Mesendoderm (in vitro differentiated cells): ENCODE measurements around the gene GNG7.
"Not testable (repeated sequence)": the region's sequence is repeated elsewhere in the genome, so short reads cannot be mapped to it uniquely, and the experiment has no call there.

Source experiments
- DNase-seq: peaks from one replicate; pipeline ENCODE4 v3.0.0; 2013
- H2AK5ac ChIP-seq: 2 replicates; pipeline ENCODE4 v1.6.1; 2013; ENCODE audit warnings: low read length, inconsistent platforms
- H2BK120ac ChIP-seq: 2 replicates; pipeline ENCODE4 v1.6.1; 2013; ENCODE audit warnings: low read depth, mild to moderate bottlenecking, low read length, moderate library complexity, mixed read lengths
- H2BK15ac ChIP-seq: replicated peaks from 2 replicates; pipeline ENCODE4 v1.6.1; 2013; ENCODE audit warnings: low read depth, mild to moderate bottlenecking, moderate library complexity
- H2BK5ac ChIP-seq: 2 replicates; pipeline ENCODE4 v1.6.1; 2013; ENCODE audit warnings: low read length, inconsistent platforms
- H3K18ac ChIP-seq: 2 replicates; pipeline ENCODE4 v1.6.1; 2013; ENCODE audit warnings: mild to moderate bottlenecking, low read length, mixed read lengths
- H3K23ac ChIP-seq: one replicate; pipeline ENCODE4 v1.6.1; 2013; ENCODE audit warnings: low read length
- H3K27ac ChIP-seq: 2 replicates; pipeline ENCODE4 v1.5.1; 2013; ENCODE audit warnings: low read depth, mild to moderate bottlenecking, inconsistent platforms, low read length, moderate library complexity
- H3K27me3 ChIP-seq: 2 replicates; pipeline ENCODE4 v1.6.1; 2013; ENCODE audit warnings: low read length, control low read depth, mild to moderate bottlenecking, inconsistent platforms; ENCODE audit not compliant: insufficient read depth, poor library complexity
- H3K36me3 ChIP-seq: 2 replicates; pipeline ENCODE4 v1.6.1; 2013; ENCODE audit warnings: low read length, inconsistent platforms; ENCODE audit not compliant: control insufficient read depth, insufficient read depth
- H3K4ac ChIP-seq: one replicate; pipeline ENCODE4 v1.6.1; 2013; ENCODE audit warnings: low read depth, mild to moderate bottlenecking, low read length, moderate library complexity
- H3K4me1 ChIP-seq: 2 replicates; pipeline ENCODE4 v1.6.1; 2013; ENCODE audit warnings: low read depth, low read length, inconsistent platforms; ENCODE audit not compliant: control insufficient read depth
- H3K4me2 ChIP-seq: 2 replicates; pipeline ENCODE4 v1.6.1; 2013; ENCODE audit warnings: low read length
- H3K4me3 ChIP-seq: 2 replicates; pipeline ENCODE4 v1.5.1; 2013; ENCODE audit warnings: mild to moderate bottlenecking, low read length
- H3K56ac ChIP-seq: one replicate; pipeline ENCODE4 v1.6.1; 2013; ENCODE audit warnings: low read length
- H3K79me1 ChIP-seq: 2 replicates; pipeline ENCODE4 v1.6.1; 2013; ENCODE audit warnings: low read length, inconsistent platforms
- H3K79me2 ChIP-seq: 2 replicates; pipeline ENCODE4 v1.6.1; 2013; ENCODE audit warnings: mild to moderate bottlenecking, low read length; ENCODE audit not compliant: control insufficient read depth, insufficient read depth
- H3K9ac ChIP-seq: 2 replicates; pipeline ENCODE4 v1.6.1; 2013; ENCODE audit warnings: low read length, inconsistent platforms
- H4K5ac ChIP-seq: one replicate; pipeline ENCODE4 v1.6.1; 2013; ENCODE audit warnings: low read length
- H4K8ac ChIP-seq: one replicate; pipeline ENCODE4 v1.6.1; 2013; ENCODE audit warnings: low read depth, mild to moderate bottlenecking, control low read depth, low read length, moderate library complexity
- WGBS: extraction: QIAGEN DNeasy Blood & Tissue Kit; methylation state at CpG from one replicate; pipeline ENCODE4 v1.1.7; 2013; ENCODE audit warnings: low lambda C conversion rate, missing lambda C conversion rate; ENCODE audit not compliant: insufficient coverage; ENCODE audit errors: extremely low coverage; 5-methylcytosine and 5-hydroxymethylcytosine counted together

The GNG7 gene

GRCh38 chr19:2580396-2580795, 122.1 kb downstream of the GNG7 start:
- not testable (repeated sequence) for H3K4ac ChIP-seq, H3K27me3 ChIP-seq, H3K4me2 ChIP-seq, DNase-seq, H3K4me1 ChIP-seq, H2BK15ac ChIP-seq, H4K5ac ChIP-seq, H3K79me2 ChIP-seq, H4K8ac ChIP-seq, H2BK120ac ChIP-seq, H3K4me3 ChIP-seq, H3K79me1 ChIP-seq, H3K23ac ChIP-seq, H2BK5ac ChIP-seq, H3K36me3 ChIP-seq, H2AK5ac ChIP-seq, H3K9ac ChIP-seq
- peak overlapping the region; percentile 94 for H3K27ac ChIP-seq
- H3K18ac ChIP-seq = peak overlapping the region; percentile 33
- peak overlapping the region; percentile 77 for H3K56ac ChIP-seq
- WGBS = no CpG with 5 or more reads among the region's 5 CpGs

- peak overlapping the region; percentile 75 for H3K4ac ChIP-seq
- no peaks in the 10 kb centered on the region for H3K36me3 ChIP-seq
- no peak overlapping the region for H3K4me2 ChIP-seq
- H3K18ac ChIP-seq = peak overlapping the region; percentile 89
- no peaks in the 10 kb centered on the region for H3K79me1 ChIP-seq
- H3K27me3 ChIP-seq = no peaks in the 10 kb centered on the region
- H4K8ac ChIP-seq = no peak overlapping the region
- peak overlapping the region; percentile 59 for H2AK5ac ChIP-seq
- H3K23ac ChIP-seq = peak overlapping the region; percentile 37
- H3K27ac ChIP-seq = peak overlapping the region; percentile 100
- no peak overlapping the region for H3K4me3 ChIP-seq
- peak overlapping the region; percentile 81 for H3K56ac ChIP-seq
- peaks cover 6% of the 10 kb centered on the region for H3K4me1 ChIP-seq
- no peaks in the 10 kb centered on the region for H3K79me2 ChIP-seq
- peak overlapping the region; percentile 0 for H2BK15ac ChIP-seq
- WGBS = no CpG with 5 or more reads among the region's 14 CpGs
- peak overlapping the region; percentile 62 for H3K9ac ChIP-seq
- no peak overlapping the region for H4K5ac ChIP-seq
- H2BK120ac ChIP-seq = peak overlapping the region; percentile 88
- H2BK5ac ChIP-seq = peak overlapping the region; percentile 94
- no peak for DNase-seq
Observed at GRCh38 chr19:2579678-2580280, 122.7 kb downstream of the GNG7 start.

GRCh38 chr19:2578901-2579677, 123.4 kb downstream of the GNG7 start:
- H4K8ac ChIP-seq = peak overlapping the region; percentile 7
- peak overlapping the region; percentile 94 for H2BK5ac ChIP-seq
- H3K4me1 ChIP-seq = peaks cover 6% of the 10 kb centered on the region
- peak overlapping the region; percentile 100 for H3K27ac ChIP-seq
- H3K23ac ChIP-seq = peak overlapping the region; percentile 56
- H3K27me3 ChIP-seq = no peaks in the 10 kb centered on the region
- H3K36me3 ChIP-seq = no peaks in the 10 kb centered on the region
- H2AK5ac ChIP-seq = no peak overlapping the region
- peak overlapping the region; percentile 96 for H3K18ac ChIP-seq
- no CpG with 5 or more reads among the region's 47 CpGs for WGBS
- H2BK15ac ChIP-seq = no peak overlapping the region
- H3K56ac ChIP-seq = peak overlapping the region; percentile 86
- H3K79me2 ChIP-seq = no peaks in the 10 kb centered on the region
- peak overlapping the region; percentile 92 for H2BK120ac ChIP-seq
- H3K79me1 ChIP-seq = no peaks in the 10 kb centered on the region
- peak overlapping the region; percentile 16 for H3K4me3 ChIP-seq
- no peak overlapping the region for H4K5ac ChIP-seq
- H3K9ac ChIP-seq = peak overlapping the region; percentile 70
- peak overlapping the region; percentile 75 for H3K4me2 ChIP-seq
- DNase-seq = peak; percentile 96
- peak overlapping the region; percentile 90 for H3K4ac ChIP-seq

GRCh38 chr19:2578391-2578890, 124.1 kb downstream of the GNG7 start:
- no peak overlapping the region for H3K4me3 ChIP-seq
- peak; percentile 81 for DNase-seq

GRCh38 chr19:2577722-2578335, 124.7 kb downstream of the GNG7 start:
- Histone ChIP-seq H3K4me3 (no peak overlapping the region), H2BK15ac (no peak overlapping the region), H3K79me2 (no peaks in the 10 kb centered on the region), H3K56ac (no peak overlapping the region), H3K4ac (peak overlapping the region; percentile 74), H3K79me1 (no peaks in the 10 kb centered on the region), H2BK120ac (peak overlapping the region; percentile 86), H3K18ac (peak overlapping the region; percentile 94), H2AK5ac (no peak overlapping the region), H2BK5ac (no peak overlapping the region), H3K4me1 (peaks cover 6% of the 10 kb centered on the region), H3K4me2 (no peak overlapping the region), H3K9ac (no peak overlapping the region), H4K5ac (no peak overlapping the region), H4K8ac (no peak overlapping the region), H3K27ac (peak overlapping the region; percentile 100), H3K36me3 (no peaks in the 10 kb centered on the region), H3K27me3 (no peaks in the 10 kb centered on the region), H3K23ac (no peak overlapping the region)
- DNase-seq = no peak
- WGBS = no CpG with 5 or more reads among the region's 18 CpGs

More at GRCh38 chr19:2578391-2578890, 124.1 kb downstream of the GNG7 start:
- peak overlapping the region; percentile 74 for H3K4ac ChIP-seq
- no peak overlapping the region for H3K23ac ChIP-seq
- peak overlapping the region; percentile 86 for H3K56ac ChIP-seq
- H3K79me1 ChIP-seq = no peaks in the 10 kb centered on the region
- no peaks in the 10 kb centered on the region for H3K27me3 ChIP-seq
- peak overlapping the region; percentile 7 for H4K8ac ChIP-seq
- peak overlapping the region; percentile 94 for H3K18ac ChIP-seq
- H3K36me3 ChIP-seq = no peaks in the 10 kb centered on the region
- no peak overlapping the region for H4K5ac ChIP-seq
- H3K79me2 ChIP-seq = no peaks in the 10 kb centered on the region
- no CpG with 5 or more reads among the region's 13 CpGs for WGBS
- peak overlapping the region; percentile 86 for H2BK120ac ChIP-seq
- peak overlapping the region; percentile 68 for H2BK5ac ChIP-seq
- H3K4me1 ChIP-seq = peaks cover 6% of the 10 kb centered on the region
- peak overlapping the region; percentile 12 for H3K9ac ChIP-seq
- peak overlapping the region; percentile 75 for H3K4me2 ChIP-seq
- peak overlapping the region; percentile 100 for H3K27ac ChIP-seq
- no peak overlapping the region for H2BK15ac ChIP-seq
- H2AK5ac ChIP-seq = no peak overlapping the region
